H1 (cell line): ENCODE data around the gene PI4KA. TPM values are rescaled to one million over a fixed set of nuclear protein-coding genes. Genes with fewer than 3 reads are reported as not detected.

Experiments
- CTCF ChIA-PET: fragments of 300-600 bp; sonication (Branson Sonifier 250); formaldehyde crosslinking; loops from one replicate; lab custom pipeline; 2021; ENCODE audit not compliant: partially characterized antibody; lab: Charles Lee
- POLR2A ChIA-PET: fragments of 300-600 bp; sonication (Branson Sonifier 250); formaldehyde crosslinking; loops from one replicate; lab custom pipeline; 2021; ENCODE audit warnings: inconsistent platforms; ENCODE audit not compliant: partially characterized antibody; lab: Charles Lee
- DNase-seq, 2 experiments: peaks; one replicate each; pipeline versions ENCODE4 v3.0.0 to v3.0.0-alpha.2; 2010 to 2022; ENCODE audit warnings: low spot score in 2 of 2, low read depth in 1 of 2, mixed read lengths in 1 of 2
- FAIRE-seq: peaks from 2 replicates; lab custom pipeline; 2011; peaks lifted over from hg19 to GRCh38; lab: Jason Lieb, UNC
- H2AFZ ChIP-seq: 2 replicates; pipeline ENCODE4 v1.8.1; 2012; ENCODE audit warnings: low read length, inconsistent platforms
- H2AK5ac ChIP-seq: 2 replicates; pipeline ENCODE4 v1.6.1; 2013; ENCODE audit warnings: low read depth, low read length
- H2BK120ac ChIP-seq: replicated peaks from 2 replicates; pipeline ENCODE3; 2013; ENCODE audit warnings: low read depth, low read length, inconsistent platforms
- H2BK12ac ChIP-seq: 2 replicates; pipeline ENCODE4 v1.6.1; 2013; ENCODE audit warnings: low read depth, low read length
- H2BK15ac ChIP-seq: 2 replicates; pipeline ENCODE4 v1.6.1; 2013; ENCODE audit warnings: low read length
- H2BK20ac ChIP-seq: 2 replicates; pipeline ENCODE4 v1.6.1; 2013; ENCODE audit warnings: low read length
- H2BK5ac ChIP-seq: 2 replicates; pipeline ENCODE4 v1.6.1; 2013; ENCODE audit warnings: low read depth, low read length
- H3K14ac ChIP-seq: 2 replicates; pipeline ENCODE4 v1.6.1; 2013; ENCODE audit warnings: inconsistent platforms; ENCODE audit not compliant: insufficient read length
- H3K18ac ChIP-seq: 2 replicates; pipeline ENCODE4 v1.6.1; 2013; ENCODE audit warnings: low read length; ENCODE audit errors: extremely low read depth
- H3K23ac ChIP-seq: 2 replicates; pipeline ENCODE4 v1.6.1; 2013; ENCODE audit warnings: inconsistent platforms; ENCODE audit not compliant: insufficient read length
- H3K23me2 ChIP-seq: 2 replicates; pipeline ENCODE4 v1.6.1; 2013; ENCODE audit warnings: low read depth, low read length
- H3K27ac ChIP-seq: 2 replicates; pipeline ENCODE4 v1.6.1; 2011; ENCODE audit warnings: low read depth, low read length, inconsistent platforms
- H3K27me3 ChIP-seq, 4 experiments: replicated peaks in 1 of 4; 1 replicate in 1 of 4; 2 replicates in 3 of 4; pipeline versions ENCODE4 v1.6.1 to v1.8.1; 2011 to 2013; ENCODE audit warnings: low read length in 3 of 4, mild to moderate bottlenecking in 3 of 4, inconsistent platforms in 2 of 4, mixed read lengths in 2 of 4, moderate library complexity in 1 of 4; ENCODE audit not compliant: control insufficient read depth in 3 of 4, insufficient read depth in 3 of 4; ENCODE audit errors: extremely low read depth in 1 of 4
- H3K36me3 ChIP-seq, 4 experiments: 2 replicates each; pipeline versions ENCODE4 v1.6.1 to v1.8.1; 2011 to 2013; ENCODE audit warnings: mild to moderate bottlenecking in 4 of 4, low read length in 3 of 4, moderate library complexity in 2 of 4, control low read depth in 1 of 4, inconsistent platforms in 1 of 4; ENCODE audit not compliant: insufficient read depth in 4 of 4, control insufficient read depth in 2 of 4
- H3K4ac ChIP-seq: replicated peaks from 2 replicates; pipeline ENCODE3; 2013; ENCODE audit warnings: low read length, low read depth, mixed read lengths, inconsistent platforms; ENCODE audit not compliant: insufficient read length
- H3K4me1 ChIP-seq, 4 experiments: replicated peaks in 1 of 4; 1 replicate in 1 of 4; 2 replicates in 3 of 4; pipeline versions ENCODE4 v1.6.1 to v1.8.1; 2011 to 2013; ENCODE audit warnings: low read length in 3 of 4, inconsistent platforms in 2 of 4, mixed read lengths in 1 of 4; ENCODE audit not compliant: insufficient read depth in 4 of 4, control insufficient read depth in 3 of 4
- H3K4me2 ChIP-seq, 2 experiments: 2 replicates each; pipeline versions ENCODE4 v1.6.1 to v1.8.1; 2011 to 2013; ENCODE audit warnings: low read depth in 2 of 2, low read length in 2 of 2, control low read depth in 1 of 2, inconsistent platforms in 1 of 2, mild to moderate bottlenecking in 1 of 2; ENCODE audit not compliant: insufficient read depth in 1 of 2
- H3K4me3 ChIP-seq, 4 experiments: fragments of 200-600, 300-600 bp in 1 of 4; sonication (generic), shearing (Covaris generic), sonication (Bioruptor Twin) in 1 of 4; 2 replicates each; pipeline versions ENCODE4 v1.5.1 to v1.8.1; 2011 to 2016; ENCODE audit warnings: low read length in 4 of 4, low read depth in 3 of 4, control low read depth in 2 of 4, inconsistent platforms in 2 of 4, mild to moderate bottlenecking in 2 of 4, mixed read lengths in 1 of 4, moderate library complexity in 1 of 4; ENCODE audit not compliant: insufficient read depth in 2 of 4; ENCODE audit errors: extremely low read depth in 1 of 4
- H3K56ac ChIP-seq: replicated peaks from 2 replicates; pipeline ENCODE3; 2013; ENCODE audit warnings: low read depth, mild to moderate bottlenecking, mixed read lengths, low read length, inconsistent platforms; ENCODE audit not compliant: insufficient read length
- H3K79me1 ChIP-seq: 2 replicates; pipeline ENCODE4 v1.6.1; 2013; ENCODE audit warnings: low read depth, low read length, control low read depth
- H3K79me2 ChIP-seq, 2 experiments: 2 replicates each; pipeline versions ENCODE4 v1.6.1 to v1.8.1; 2012 to 2013; ENCODE audit warnings: low read length in 2 of 2, mild to moderate bottlenecking in 2 of 2, inconsistent platforms in 1 of 2; ENCODE audit not compliant: insufficient read depth in 2 of 2, control insufficient read depth in 1 of 2
- H3K9ac ChIP-seq, 4 experiments: replicated peaks in 1 of 4; 1 replicate in 1 of 4; 2 replicates in 3 of 4; pipeline versions ENCODE4 v1.6.1 to v1.8.1; 2011 to 2013; ENCODE audit warnings: low read depth in 3 of 4, low read length in 3 of 4, control low read depth in 2 of 4, mild to moderate bottlenecking in 2 of 4, moderate library complexity in 2 of 4, inconsistent platforms in 1 of 4; ENCODE audit errors: extremely low read depth in 1 of 4
- H3K9me3 ChIP-seq, 2 experiments: 2 replicates each; pipeline versions ENCODE4 v1.6.1 to v1.8.1; 2012 to 2013; ENCODE audit warnings: mild to moderate bottlenecking in 2 of 2, moderate library complexity in 2 of 2, control low read depth in 1 of 2, inconsistent platforms in 1 of 2, low read depth in 1 of 2, low read length in 1 of 2, mixed read lengths in 1 of 2; ENCODE audit not compliant: insufficient read depth in 2 of 2
- H4K20me1 ChIP-seq, 2 experiments: replicated peaks in 1 of 2; 2 replicates each; pipeline versions ENCODE3 to v1.8.1; 2011 to 2013; ENCODE audit warnings: inconsistent platforms in 2 of 2, low read length in 2 of 2, mild to moderate bottlenecking in 1 of 2; ENCODE audit not compliant: insufficient read depth in 2 of 2, control insufficient read depth in 1 of 2
- H4K5ac ChIP-seq: 2 replicates; pipeline ENCODE4 v1.6.1; 2013; ENCODE audit warnings: low read length, low read depth, mixed read lengths, inconsistent platforms; ENCODE audit not compliant: insufficient read length
- H4K8ac ChIP-seq: 2 replicates; pipeline ENCODE4 v1.8.0; 2013; ENCODE audit warnings: mild to moderate bottlenecking, moderate library complexity, low read length, inconsistent platforms; ENCODE audit not compliant: insufficient read depth; ENCODE audit errors: extremely low read depth
- H4K91ac ChIP-seq: replicated peaks from 2 replicates; pipeline ENCODE3; 2013; ENCODE audit warnings: low read length, mixed read lengths, inconsistent platforms; ENCODE audit not compliant: insufficient read length
- CTBP2 ChIP-seq: IDR thresholded peaks from 2 replicates; pipeline ENCODE4 v1.7.0; 2011; ENCODE audit warnings: borderline replicate concordance, mild to moderate bottlenecking, moderate library complexity, mixed read lengths, low read length; ENCODE audit not compliant: insufficient read depth, insufficient read length
- PHF8 ChIP-seq: fragments of 200-600 bp; sonication (generic); conservative IDR thresholded peaks from 2 replicates; pipeline ENCODE4 v1.7.1; 2012; ENCODE audit warnings: low read depth, mild to moderate bottlenecking, inconsistent platforms, low read length, moderate library complexity
- RBBP5 ChIP-seq: IDR thresholded peaks from 2 replicates; pipeline ENCODE4 v1.7.1; 2012; ENCODE audit warnings: low read depth, mild to moderate bottlenecking, inconsistent platforms, low read length, moderate library complexity, borderline replicate concordance
- SIX5 ChIP-seq: IDR thresholded peaks from 2 replicates; pipeline ENCODE4 v1.6.1; 2011; ENCODE audit warnings: mild to moderate bottlenecking, low read depth, low read length
- SP1 ChIP-seq: IDR thresholded peaks from 2 replicates; pipeline ENCODE4 v1.6.1; 2011; ENCODE audit warnings: low read depth, low read length
- TAF7 ChIP-seq: optimal IDR thresholded peaks from 2 replicates; pipeline ENCODE3; 2011; ENCODE audit warnings: low read depth, mild to moderate bottlenecking, inconsistent platforms, low read length, moderate library complexity, borderline replicate concordance
- WGBS, 2 experiments: shearing (Covaris generic) in 1 of 2; methylation state at CpG; one replicate each; pipeline versions ENCODE4 v1.1.6 to v1.1.7; 2013 to 2015; ENCODE audit warnings: low lambda C conversion rate in 2 of 2, mixed read lengths in 2 of 2, inconsistent platforms in 1 of 2, low coverage in 1 of 2, missing lambda C conversion rate in 1 of 2; ENCODE audit not compliant: insufficient replicate concordance in 2 of 2, insufficient coverage in 1 of 2, insufficient read length in 1 of 2; ENCODE audit errors: extremely low coverage in 1 of 2, missing lambda C conversion rate in 1 of 2; 5-methylcytosine and 5-hydroxymethylcytosine counted together
- polyA plus RNA-seq, 7 experiments: library from polyadenylated mRNA; depleted of rRNA in 3 of 7; stranded (reverse) in 5 of 7; unstranded in 2 of 7; fragments of >200 nt in 5 of 7; fragments of 200-250 nt in 2 of 7; gene quantifications; 1 replicate in 5 of 7; 2 replicates in 1 of 7; 4 replicates in 1 of 7; pipeline versions ENCODE4 v1.2.1 to v1.2.3, GENCODE V29; 2011 to 2013; ENCODE audit warnings: missing spikeins in 2 of 7, mixed read lengths in 2 of 7
- total RNA-seq: library from RNA; stranded (reverse); fragmentation: NEBNext Ultra II Directional; extraction: Animal tissue kit (Norgen Biotek cat#: 25700); gene quantifications from 2 replicates; pipeline ENCODE4 v1.2.1, GENCODE V29; 2021
- TF ChIP-seq, protein P1 (sequence below): IDR thresholded peaks from 2 replicates; pipeline ENCODE4 v1.6.1; 2012; ENCODE audit warnings: inconsistent platforms

PI4KA gene
- total and polyA plus RNA-seq, 2 of the 8 experiments (the other 6 are each of a cell fraction or from before 2014, with no cell fraction given) = 22.5 to 37.7 TPM

DNA sequence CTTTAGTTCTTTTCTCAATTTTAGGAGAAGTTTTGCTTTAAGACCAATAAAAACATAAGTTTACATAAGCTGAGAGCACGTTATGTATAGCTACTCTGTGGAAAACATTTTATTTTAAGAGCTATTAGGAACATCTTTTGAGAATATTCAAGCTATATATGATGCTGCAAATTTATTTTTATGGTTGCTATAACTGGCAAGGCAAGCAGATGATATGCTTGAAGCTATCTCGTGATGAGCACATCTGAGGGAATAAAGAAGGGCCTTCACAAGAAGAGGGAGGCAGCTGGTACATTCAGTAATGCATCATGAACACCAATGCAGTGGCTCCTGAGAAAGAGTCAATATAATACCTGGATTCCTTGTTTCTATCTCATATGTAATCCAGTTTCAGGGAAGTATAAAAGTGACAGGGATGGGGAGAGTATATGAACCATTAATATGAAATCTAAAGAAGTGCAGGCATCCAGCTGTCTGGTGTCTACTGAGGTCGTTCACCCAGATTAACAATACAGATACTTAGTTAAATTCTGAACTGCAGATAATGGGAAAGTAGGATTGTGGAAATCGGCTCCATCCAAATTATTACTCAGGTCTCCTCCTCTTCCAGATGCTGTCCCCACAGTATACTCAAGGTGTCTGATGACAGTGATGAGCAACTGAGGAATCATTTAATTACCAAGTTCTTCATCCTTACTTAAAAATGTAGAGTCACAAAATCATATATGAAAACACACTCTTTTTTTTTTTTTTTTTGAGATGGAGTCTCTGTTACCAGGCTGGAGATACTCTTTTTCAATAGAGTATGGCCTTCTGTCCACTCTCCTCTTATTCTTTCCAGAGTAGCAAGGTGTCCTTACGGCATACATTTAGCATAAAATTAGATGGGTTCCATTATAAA, 185.1 kb downstream of the PI4KA start:
- Histone ChIP-seq H3K9me3 (no peaks in the 10 kb centered on the region), H2BK12ac (no peak overlapping the region), H2AK5ac (no peak overlapping the region), H3K27me3 (no peaks in the 10 kb centered on the region), H2BK20ac (no peak overlapping the region), H4K91ac (no peak overlapping the region), H3K23ac (no peak overlapping the region), H3K4me2 (no peak overlapping the region), H3K23me2 (no peaks in the 10 kb centered on the region), H2BK120ac (no peak overlapping the region), H3K9ac (no peak overlapping the region), H4K8ac (no peak overlapping the region), H3K4me1 (no peaks in the 10 kb centered on the region), H3K36me3 (no peaks in the 10 kb centered on the region), H3K18ac (no peak overlapping the region), H3K79me2 (no peaks in the 10 kb centered on the region), H3K4me3 (no peak overlapping the region), H2AFZ (no peak overlapping the region), H3K27ac (no peak overlapping the region), H4K5ac (no peak overlapping the region), H4K20me1 (no peaks in the 10 kb centered on the region), H3K14ac (no peak overlapping the region), H3K4ac (no peak overlapping the region), H3K56ac (no peak overlapping the region), H2BK15ac (no peak overlapping the region), H2BK5ac (no peak overlapping the region), H3K79me1 (no peaks in the 10 kb centered on the region)
- CTCF ChIA-PET = interaction anchor here (0.6 kb wide), 1 partner anchor 14 kb away, joined by 5 read pairs; no protein-coding TSS in a partner anchor
- no peak for TF ChIP-seq SP1
- TF ChIP-seq, protein P1, sequence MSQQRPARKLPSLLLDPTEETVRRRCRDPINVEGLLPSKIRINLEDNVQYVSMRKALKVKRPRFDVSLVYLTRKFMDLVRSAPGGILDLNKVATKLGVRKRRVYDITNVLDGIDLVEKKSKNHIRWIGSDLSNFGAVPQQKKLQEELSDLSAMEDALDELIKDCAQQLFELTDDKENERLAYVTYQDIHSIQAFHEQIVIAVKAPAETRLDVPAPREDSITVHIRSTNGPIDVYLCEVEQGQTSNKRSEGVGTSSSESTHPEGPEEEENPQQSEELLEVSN = no peak
- no peak for TF ChIP-seq CTBP2
- TF ChIP-seq SIX5 = no peak
- TF ChIP-seq PHF8 = no peak
- no peak for TF ChIP-seq TAF7
- no peak for TF ChIP-seq RBBP5
- FAIRE-seq (no peak), DNase-seq (no peak)
- POLR2A ChIA-PET = interaction anchor here (0.8 kb wide), 1 partner anchor 177 kb away, joined by 3 read pairs; no protein-coding TSS in a partner anchor
- WGBS, 2 experiments = 74% methylated on average over 5 of the region's 5 CpGs; no CpG with 5 or more reads in 1 of the 2 experiments
